ENCODE data around the gene NQO2. TPM values are rescaled to one million over a fixed set of nuclear protein-coding genes. Genes with fewer than 3 reads are reported as not detected.
A peak's percentile ranks its signal among the peaks of the same experiment; 100 is the strongest.
"Not testable (repeated sequence)": the region's sequence is repeated elsewhere in the genome, so short reads cannot be mapped to it uniquely, and the experiment has no call there.

NQO2 gene
- total RNA-seq, 1 donor from 2014 or later = 21.5 TPM

DNA sequence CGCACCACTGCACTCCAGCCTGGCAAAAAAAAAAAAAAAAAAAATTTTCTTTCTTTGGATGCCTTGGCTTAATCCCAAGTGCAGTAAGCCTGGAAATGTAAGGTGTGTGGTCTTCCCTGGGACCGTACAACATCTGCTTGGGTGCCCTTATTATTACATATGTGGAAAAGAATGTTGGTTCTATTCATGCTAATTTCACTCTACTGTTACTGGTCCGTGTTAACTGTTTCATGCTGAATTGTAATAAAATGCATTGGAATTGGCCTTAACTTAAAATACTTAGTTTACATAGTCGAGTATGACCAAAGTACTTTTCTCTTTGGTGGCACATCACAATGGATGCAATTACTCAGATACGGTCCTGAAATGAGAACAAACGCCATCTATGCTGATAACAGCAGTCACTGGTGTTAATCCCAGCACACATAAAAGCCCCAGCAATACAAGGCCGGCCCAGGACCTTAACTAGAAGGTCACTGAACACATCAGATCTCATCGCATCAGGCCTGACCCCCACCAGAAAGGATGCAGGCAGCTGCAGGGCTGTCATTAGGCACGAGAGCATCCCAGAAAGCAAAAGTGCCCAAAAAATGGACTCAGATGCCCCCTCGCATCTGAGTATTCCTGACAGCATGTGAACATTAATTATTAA lies 29.5 kb upstream of the NQO2 start:
- Mint-ChIP-seq H3K36me3 (ENCODE audit: low read depth) (no peaks in the 10 kb centered on the region), H3K27ac (ENCODE audit: unreplicated experiment) (no peak overlapping the region), H3K4me3 (peak overlapping the region; percentile 89), H3K27me3 (ENCODE audit: low read depth) (peaks cover 40% of the 10 kb centered on the region), H3K4me1 (peaks cover 17% of the 10 kb centered on the region), H3K9me3 (no peaks in the 10 kb centered on the region)
- TF ChIP-seq, protein P1, sequence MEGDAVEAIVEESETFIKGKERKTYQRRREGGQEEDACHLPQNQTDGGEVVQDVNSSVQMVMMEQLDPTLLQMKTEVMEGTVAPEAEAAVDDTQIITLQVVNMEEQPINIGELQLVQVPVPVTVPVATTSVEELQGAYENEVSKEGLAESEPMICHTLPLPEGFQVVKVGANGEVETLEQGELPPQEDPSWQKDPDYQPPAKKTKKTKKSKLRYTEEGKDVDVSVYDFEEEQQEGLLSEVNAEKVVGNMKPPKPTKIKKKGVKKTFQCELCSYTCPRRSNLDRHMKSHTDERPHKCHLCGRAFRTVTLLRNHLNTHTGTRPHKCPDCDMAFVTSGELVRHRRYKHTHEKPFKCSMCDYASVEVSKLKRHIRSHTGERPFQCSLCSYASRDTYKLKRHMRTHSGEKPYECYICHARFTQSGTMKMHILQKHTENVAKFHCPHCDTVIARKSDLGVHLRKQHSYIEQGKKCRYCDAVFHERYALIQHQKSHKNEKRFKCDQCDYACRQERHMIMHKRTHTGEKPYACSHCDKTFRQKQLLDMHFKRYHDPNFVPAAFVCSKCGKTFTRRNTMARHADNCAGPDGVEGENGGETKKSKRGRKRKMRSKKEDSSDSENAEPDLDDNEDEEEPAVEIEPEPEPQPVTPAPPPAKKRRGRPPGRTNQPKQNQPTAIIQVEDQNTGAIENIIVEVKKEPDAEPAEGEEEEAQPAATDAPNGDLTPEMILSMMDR (conservative IDR thresholded peaks at IDR 0.05) = no peak
- DNase-seq (ENCODE audit: low read depth, low spot score) = no peak

DNA sequence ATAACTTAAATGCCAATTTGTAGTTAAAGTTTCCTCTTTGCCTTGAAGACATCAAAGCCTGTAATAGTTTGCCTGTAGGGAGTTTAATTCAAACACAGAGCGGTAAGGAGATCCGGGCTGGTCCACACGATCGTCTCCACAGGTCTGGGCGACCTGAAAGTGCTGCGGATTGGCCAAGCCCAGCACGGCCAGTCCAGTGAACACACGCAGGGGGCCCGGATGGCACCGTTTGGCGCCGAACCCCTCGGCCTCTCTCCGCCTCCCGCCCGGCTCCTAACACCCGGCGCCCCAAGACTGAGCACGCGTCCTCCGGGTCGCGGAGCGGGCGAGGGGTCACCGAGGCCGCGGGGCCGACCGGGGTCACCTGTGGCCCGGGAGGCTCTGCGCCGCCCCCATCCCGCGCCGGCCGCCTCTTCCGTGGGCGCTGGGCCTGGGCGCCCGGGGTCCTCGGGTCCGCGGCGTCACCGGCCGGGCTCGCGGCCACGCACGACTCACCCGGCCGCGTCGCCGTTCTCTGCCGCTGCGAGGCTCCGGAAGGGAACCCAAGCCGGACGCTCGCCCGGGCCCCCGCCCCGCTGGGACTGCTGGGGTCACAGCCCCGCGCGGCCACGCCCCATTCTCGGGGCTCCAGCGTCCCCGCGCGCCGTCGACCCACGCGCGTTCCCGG lies 28.8 kb upstream of the NQO2 start:
- Mint-ChIP-seq H3K36me3 (ENCODE audit: low read depth) (no peaks in the 10 kb centered on the region), H3K27ac (ENCODE audit: unreplicated experiment) (no peak overlapping the region), H3K4me3 (peak overlapping the region; percentile 89), H3K9me3 (no peaks in the 10 kb centered on the region), H3K27me3 (ENCODE audit: low read depth) (peaks cover 40% of the 10 kb centered on the region), H3K4me1 (peaks cover 17% of the 10 kb centered on the region)
- no peak for DNase-seq (ENCODE audit: low read depth, low spot score)
- TF ChIP-seq, protein P1 (conservative IDR thresholded peaks at IDR 0.05) = no peak

DNA sequence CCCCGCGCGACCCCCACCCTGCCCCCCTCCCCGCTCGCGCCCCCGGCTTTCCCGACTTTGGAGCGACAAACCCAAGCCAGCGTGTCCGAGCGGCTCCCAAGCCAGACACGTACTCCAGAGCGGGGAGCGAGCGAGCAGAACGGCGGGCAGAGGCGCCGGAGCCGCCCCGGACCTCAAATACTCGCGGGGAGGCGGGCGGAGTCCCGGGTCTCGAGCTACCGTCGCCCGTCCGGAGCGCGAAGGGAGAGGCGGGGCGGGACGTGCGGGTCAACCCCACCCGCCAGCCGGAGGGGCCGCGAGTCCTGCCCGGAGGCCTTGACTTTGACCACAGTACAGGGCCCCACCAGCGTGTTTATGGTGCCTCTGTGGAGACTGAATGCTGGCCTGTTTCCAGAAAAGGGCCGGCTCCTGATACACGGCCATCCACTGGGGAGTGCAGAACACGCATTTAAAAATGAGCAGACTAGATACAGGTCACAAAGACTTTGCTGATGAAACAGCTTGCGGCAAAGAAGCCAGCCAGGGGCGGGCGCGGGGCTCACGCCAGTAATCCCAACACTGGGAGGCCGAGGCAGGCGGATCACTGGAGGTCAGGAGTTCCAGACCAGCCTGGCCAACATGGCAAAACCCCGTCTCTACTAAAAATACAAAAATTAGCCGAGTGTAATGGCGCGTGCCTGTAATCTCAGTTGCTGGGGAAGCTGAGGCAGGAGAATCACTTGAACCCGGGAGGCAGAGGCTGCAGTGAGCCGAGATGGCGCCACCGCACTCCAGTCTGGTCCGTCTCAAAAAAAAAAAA lies 28.1 kb upstream of the NQO2 start, which contains the start of gene SERPINB6:
SERPINB6 (minus strand) TSS at position 148 of the 799 bp plus-strand sequence. CDS start 12,235 bp downstream, outside the sequence.
- Mint-ChIP-seq H3K9me3 (no peaks in the 10 kb centered on the region), H3K27ac (ENCODE audit: unreplicated experiment) (peak within 1 kb of the TSS; percentile 89), H3K27me3 (ENCODE audit: low read depth) (peaks cover 40% of the 10 kb centered on the region), H3K4me1 (peaks cover 17% of the 10 kb centered on the region), H3K36me3 (ENCODE audit: low read depth) (no peaks in the 10 kb centered on the region), H3K4me3 (peak within 1 kb of the TSS; percentile 89)
- peak; percentile 35 for DNase-seq (ENCODE audit: low read depth, low spot score)
- TF ChIP-seq, protein P1 (conservative IDR thresholded peaks at IDR 0.05) = no peak

DNA sequence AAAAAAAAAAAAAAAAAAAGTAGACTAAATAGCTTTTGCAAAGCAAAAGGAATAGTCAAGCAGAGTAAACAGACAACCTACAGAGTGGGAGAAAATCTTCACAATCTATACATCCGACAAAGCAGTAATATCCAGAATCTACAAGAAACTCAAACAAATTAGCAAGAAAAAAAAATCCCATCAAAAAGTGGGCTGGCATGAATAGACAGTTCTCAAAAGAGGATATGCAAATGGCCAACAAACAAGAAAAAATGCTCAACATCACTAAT lies 27.5 kb upstream of the NQO2 start:
- DNase-seq (ENCODE audit: low read depth, low spot score); H3K36me3 Mint-ChIP-seq (ENCODE audit: low read depth); H3K27ac Mint-ChIP-seq (ENCODE audit: unreplicated experiment); H3K9me3 Mint-ChIP-seq: not testable (repeated sequence)
- peak overlapping the region; percentile 86 for H3K4me3 Mint-ChIP-seq
- peaks cover 39% of the 10 kb centered on the region for H3K27me3 Mint-ChIP-seq (ENCODE audit: low read depth)
- H3K4me1 Mint-ChIP-seq = peaks cover 17% of the 10 kb centered on the region

DNA sequence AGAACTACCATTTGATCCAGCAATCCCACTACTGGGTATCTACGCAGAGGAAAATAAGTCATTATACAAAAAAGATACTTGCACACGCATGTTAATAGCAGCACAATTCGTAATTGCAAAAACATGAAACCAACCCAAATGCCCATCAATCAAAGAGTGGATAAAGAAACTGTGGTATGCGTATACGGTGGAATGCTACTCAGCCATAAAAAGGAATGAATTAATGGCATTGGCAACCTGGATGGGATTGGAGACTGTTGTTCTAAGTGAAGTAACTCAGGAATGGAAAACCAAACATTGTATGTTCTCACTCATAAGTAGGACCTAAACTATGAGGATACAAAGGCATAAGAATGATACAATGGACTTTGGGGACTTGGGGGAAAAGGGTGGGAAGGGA lies 27.0 kb upstream of the NQO2 start:
- H3K9me3 Mint-ChIP-seq; H3K36me3 Mint-ChIP-seq (ENCODE audit: low read depth); DNase-seq (ENCODE audit: low read depth, low spot score); H3K27ac Mint-ChIP-seq (ENCODE audit: unreplicated experiment): not testable (repeated sequence)
- Mint-ChIP-seq H3K27me3 (ENCODE audit: low read depth) (peaks cover 34% of the 10 kb centered on the region), H3K4me1 (peaks cover 17% of the 10 kb centered on the region), H3K4me3 (peak overlapping the region; percentile 86)

DNA sequence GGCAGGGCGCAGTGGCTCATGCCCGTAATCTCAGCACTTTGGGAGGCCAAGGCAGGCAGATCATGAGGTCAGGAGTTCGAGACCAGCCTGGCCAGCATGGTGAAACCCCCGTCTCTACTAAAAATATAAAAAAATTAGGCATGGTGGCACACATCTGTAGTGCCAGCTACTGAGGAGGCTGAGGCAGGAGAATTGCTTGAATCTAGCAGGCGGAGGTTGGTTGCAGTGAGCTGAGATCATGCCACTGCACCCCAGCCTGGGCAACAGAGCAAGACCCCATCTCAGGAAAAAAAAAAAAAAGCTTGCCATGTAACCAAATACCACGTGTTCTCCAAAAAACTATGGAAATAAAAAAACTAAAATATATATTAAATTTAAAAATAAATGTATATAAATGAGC lies 26.5 kb upstream of the NQO2 start:
- H3K9me3 Mint-ChIP-seq, H3K4me3 Mint-ChIP-seq: not testable (repeated sequence)

More for the DNA sequence above, 26.5 kb upstream of the NQO2 start:
- not testable (repeated sequence) for DNase-seq (ENCODE audit: low read depth, low spot score); H3K36me3 Mint-ChIP-seq (ENCODE audit: low read depth); H3K27ac Mint-ChIP-seq (ENCODE audit: unreplicated experiment)
- Mint-ChIP-seq H3K4me1 (peaks cover 17% of the 10 kb centered on the region), H3K27me3 (ENCODE audit: low read depth) (peaks cover 31% of the 10 kb centered on the region)

Measured in neural crest cell (in vitro differentiated cells).